H1 (cell line): ENCODE measurements around the gene OR52I1. TPM values are rescaled to one million over a fixed set of nuclear protein-coding genes. Genes with fewer than 3 reads are reported as not detected.

Experiments used
- CTCF ChIA-PET: fragments of 300-600 bp; sonication (Branson Sonifier 250); formaldehyde crosslinking; loops from one replicate; lab custom pipeline; 2021; ENCODE audit not compliant: partially characterized antibody; lab: Charles Lee
- POLR2A ChIA-PET: fragments of 300-600 bp; sonication (Branson Sonifier 250); formaldehyde crosslinking; loops from one replicate; lab custom pipeline; 2021; ENCODE audit warnings: inconsistent platforms; ENCODE audit not compliant: partially characterized antibody; lab: Charles Lee
- DNase-seq, 2 experiments: peaks; one replicate each; pipeline versions ENCODE4 v3.0.0 to v3.0.0-alpha.2; 2010 to 2022; ENCODE audit warnings: low spot score in 2 of 2, low read depth in 1 of 2, mixed read lengths in 1 of 2
- FAIRE-seq: peaks from 2 replicates; lab custom pipeline; 2011; peaks lifted over from hg19 to GRCh38; lab: Jason Lieb, UNC
- H2AFZ ChIP-seq: 2 replicates; pipeline ENCODE4 v1.8.1; 2012; ENCODE audit warnings: low read length, inconsistent platforms
- H2AK5ac ChIP-seq: 2 replicates; pipeline ENCODE4 v1.6.1; 2013; ENCODE audit warnings: low read depth, low read length
- H2BK120ac ChIP-seq: replicated peaks from 2 replicates; pipeline ENCODE3; 2013; ENCODE audit warnings: low read depth, low read length, inconsistent platforms
- H2BK12ac ChIP-seq: 2 replicates; pipeline ENCODE4 v1.6.1; 2013; ENCODE audit warnings: low read depth, low read length
- H2BK15ac ChIP-seq: 2 replicates; pipeline ENCODE4 v1.6.1; 2013; ENCODE audit warnings: low read length
- H2BK20ac ChIP-seq: 2 replicates; pipeline ENCODE4 v1.6.1; 2013; ENCODE audit warnings: low read length
- H2BK5ac ChIP-seq: 2 replicates; pipeline ENCODE4 v1.6.1; 2013; ENCODE audit warnings: low read depth, low read length
- H3K14ac ChIP-seq: 2 replicates; pipeline ENCODE4 v1.6.1; 2013; ENCODE audit warnings: inconsistent platforms; ENCODE audit not compliant: insufficient read length
- H3K18ac ChIP-seq: 2 replicates; pipeline ENCODE4 v1.6.1; 2013; ENCODE audit warnings: low read length; ENCODE audit errors: extremely low read depth
- H3K23ac ChIP-seq: 2 replicates; pipeline ENCODE4 v1.6.1; 2013; ENCODE audit warnings: inconsistent platforms; ENCODE audit not compliant: insufficient read length
- H3K23me2 ChIP-seq: 2 replicates; pipeline ENCODE4 v1.6.1; 2013; ENCODE audit warnings: low read depth, low read length
- H3K27ac ChIP-seq: 2 replicates; pipeline ENCODE4 v1.6.1; 2011; ENCODE audit warnings: low read depth, low read length, inconsistent platforms
- H3K27me3 ChIP-seq, 4 experiments: replicated peaks in 1 of 4; 1 replicate in 1 of 4; 2 replicates in 3 of 4; pipeline versions ENCODE4 v1.6.1 to v1.8.1; 2011 to 2013; ENCODE audit warnings: low read length in 3 of 4, mild to moderate bottlenecking in 3 of 4, inconsistent platforms in 2 of 4, mixed read lengths in 2 of 4, moderate library complexity in 1 of 4; ENCODE audit not compliant: control insufficient read depth in 3 of 4, insufficient read depth in 3 of 4; ENCODE audit errors: extremely low read depth in 1 of 4
- H3K36me3 ChIP-seq, 4 experiments: 2 replicates each; pipeline versions ENCODE4 v1.6.1 to v1.8.1; 2011 to 2013; ENCODE audit warnings: mild to moderate bottlenecking in 4 of 4, low read length in 3 of 4, moderate library complexity in 2 of 4, control low read depth in 1 of 4, inconsistent platforms in 1 of 4; ENCODE audit not compliant: insufficient read depth in 4 of 4, control insufficient read depth in 2 of 4
- H3K4ac ChIP-seq: replicated peaks from 2 replicates; pipeline ENCODE3; 2013; ENCODE audit warnings: low read length, low read depth, mixed read lengths, inconsistent platforms; ENCODE audit not compliant: insufficient read length
- H3K4me1 ChIP-seq, 4 experiments: replicated peaks in 1 of 4; 1 replicate in 1 of 4; 2 replicates in 3 of 4; pipeline versions ENCODE4 v1.6.1 to v1.8.1; 2011 to 2013; ENCODE audit warnings: low read length in 3 of 4, inconsistent platforms in 2 of 4, mixed read lengths in 1 of 4; ENCODE audit not compliant: insufficient read depth in 4 of 4, control insufficient read depth in 3 of 4
- H3K4me2 ChIP-seq, 2 experiments: 2 replicates each; pipeline versions ENCODE4 v1.6.1 to v1.8.1; 2011 to 2013; ENCODE audit warnings: low read depth in 2 of 2, low read length in 2 of 2, control low read depth in 1 of 2, inconsistent platforms in 1 of 2, mild to moderate bottlenecking in 1 of 2; ENCODE audit not compliant: insufficient read depth in 1 of 2
- H3K4me3 ChIP-seq, 4 experiments: fragments of 200-600, 300-600 bp in 1 of 4; sonication (generic), shearing (Covaris generic), sonication (Bioruptor Twin) in 1 of 4; 2 replicates each; pipeline versions ENCODE4 v1.5.1 to v1.8.1; 2011 to 2016; ENCODE audit warnings: low read length in 4 of 4, low read depth in 3 of 4, control low read depth in 2 of 4, inconsistent platforms in 2 of 4, mild to moderate bottlenecking in 2 of 4, mixed read lengths in 1 of 4, moderate library complexity in 1 of 4; ENCODE audit not compliant: insufficient read depth in 2 of 4; ENCODE audit errors: extremely low read depth in 1 of 4
- H3K56ac ChIP-seq: replicated peaks from 2 replicates; pipeline ENCODE3; 2013; ENCODE audit warnings: low read depth, mild to moderate bottlenecking, mixed read lengths, low read length, inconsistent platforms; ENCODE audit not compliant: insufficient read length
- H3K79me1 ChIP-seq: 2 replicates; pipeline ENCODE4 v1.6.1; 2013; ENCODE audit warnings: low read depth, low read length, control low read depth
- H3K79me2 ChIP-seq, 2 experiments: 2 replicates each; pipeline versions ENCODE4 v1.6.1 to v1.8.1; 2012 to 2013; ENCODE audit warnings: low read length in 2 of 2, mild to moderate bottlenecking in 2 of 2, inconsistent platforms in 1 of 2; ENCODE audit not compliant: insufficient read depth in 2 of 2, control insufficient read depth in 1 of 2
- H3K9ac ChIP-seq, 4 experiments: replicated peaks in 1 of 4; 1 replicate in 1 of 4; 2 replicates in 3 of 4; pipeline versions ENCODE4 v1.6.1 to v1.8.1; 2011 to 2013; ENCODE audit warnings: low read depth in 3 of 4, low read length in 3 of 4, control low read depth in 2 of 4, mild to moderate bottlenecking in 2 of 4, moderate library complexity in 2 of 4, inconsistent platforms in 1 of 4; ENCODE audit errors: extremely low read depth in 1 of 4
- H3K9me3 ChIP-seq, 2 experiments: 2 replicates each; pipeline versions ENCODE4 v1.6.1 to v1.8.1; 2012 to 2013; ENCODE audit warnings: mild to moderate bottlenecking in 2 of 2, moderate library complexity in 2 of 2, control low read depth in 1 of 2, inconsistent platforms in 1 of 2, low read depth in 1 of 2, low read length in 1 of 2, mixed read lengths in 1 of 2; ENCODE audit not compliant: insufficient read depth in 2 of 2
- H4K20me1 ChIP-seq, 2 experiments: replicated peaks in 1 of 2; 2 replicates each; pipeline versions ENCODE3 to v1.8.1; 2011 to 2013; ENCODE audit warnings: inconsistent platforms in 2 of 2, low read length in 2 of 2, mild to moderate bottlenecking in 1 of 2; ENCODE audit not compliant: insufficient read depth in 2 of 2, control insufficient read depth in 1 of 2
- H4K5ac ChIP-seq: 2 replicates; pipeline ENCODE4 v1.6.1; 2013; ENCODE audit warnings: low read length, low read depth, mixed read lengths, inconsistent platforms; ENCODE audit not compliant: insufficient read length
- H4K8ac ChIP-seq: 2 replicates; pipeline ENCODE4 v1.8.0; 2013; ENCODE audit warnings: mild to moderate bottlenecking, moderate library complexity, low read length, inconsistent platforms; ENCODE audit not compliant: insufficient read depth; ENCODE audit errors: extremely low read depth
- H4K91ac ChIP-seq: replicated peaks from 2 replicates; pipeline ENCODE3; 2013; ENCODE audit warnings: low read length, mixed read lengths, inconsistent platforms; ENCODE audit not compliant: insufficient read length
- CHD1 ChIP-seq: IDR thresholded peaks from 2 replicates; pipeline ENCODE4 v1.6.1; 2012; ENCODE audit warnings: low read depth, low read length, improper control_type of control experiment
- EP300 ChIP-seq, 2 experiments: IDR thresholded peaks; 1 replicate in 1 of 2; 2 replicates in 1 of 2; pipeline ENCODE4 v1.6.1; 2011 to 2012; ENCODE audit warnings: low read depth in 2 of 2, low read length in 2 of 2, mild to moderate bottlenecking in 2 of 2, borderline replicate concordance in 1 of 2, inconsistent platforms in 1 of 2, moderate library complexity in 1 of 2
- FOSL1 ChIP-seq: IDR thresholded peaks from 2 replicates; pipeline ENCODE4 v1.6.1; 2011; ENCODE audit warnings: mild to moderate bottlenecking, low read depth, low read length, moderate library complexity; ENCODE audit not compliant: insufficient read depth
- SP1 ChIP-seq: IDR thresholded peaks from 2 replicates; pipeline ENCODE4 v1.6.1; 2011; ENCODE audit warnings: low read depth, low read length
- WGBS, 2 experiments: shearing (Covaris generic) in 1 of 2; methylation state at CpG; one replicate each; pipeline versions ENCODE4 v1.1.6 to v1.1.7; 2013 to 2015; ENCODE audit warnings: low lambda C conversion rate in 2 of 2, mixed read lengths in 2 of 2, inconsistent platforms in 1 of 2, low coverage in 1 of 2, missing lambda C conversion rate in 1 of 2; ENCODE audit not compliant: insufficient replicate concordance in 2 of 2, insufficient coverage in 1 of 2, insufficient read length in 1 of 2; ENCODE audit errors: extremely low coverage in 1 of 2, missing lambda C conversion rate in 1 of 2; 5-methylcytosine and 5-hydroxymethylcytosine counted together
- polyA plus RNA-seq, 7 experiments: library from polyadenylated mRNA; depleted of rRNA in 3 of 7; stranded (reverse) in 5 of 7; unstranded in 2 of 7; fragments of >200 nt in 5 of 7; fragments of 200-250 nt in 2 of 7; gene quantifications; 1 replicate in 5 of 7; 2 replicates in 1 of 7; 4 replicates in 1 of 7; pipeline versions ENCODE4 v1.2.1 to v1.2.3, GENCODE V29; 2011 to 2013; ENCODE audit warnings: missing spikeins in 2 of 7, mixed read lengths in 2 of 7
- total RNA-seq: library from RNA; stranded (reverse); fragmentation: NEBNext Ultra II Directional; extraction: Animal tissue kit (Norgen Biotek cat#: 25700); gene quantifications from 2 replicates; pipeline ENCODE4 v1.2.1, GENCODE V29; 2021

The OR52I1 gene
- total and polyA plus RNA-seq, 2 of the 8 experiments (the other 6 are each of a cell fraction or from before 2014, with no cell fraction given) = not detected

- Histone ChIP-seq H2BK20ac (no peak overlapping the region), H3K79me2 (no peaks in the 10 kb centered on the region), H3K4me1 (no peaks in the 10 kb centered on the region), H3K27me3 (peaks cover 0 to 7% (median 4%) of the 10 kb centered on the region in 4 experiments; a peak in 5 of 7 replicates), H4K5ac (no peak overlapping the region), H3K14ac (no peak overlapping the region), H2BK5ac (no peak overlapping the region), H3K23ac (no peak overlapping the region), H4K91ac (no peak overlapping the region), H3K4ac (no peak overlapping the region), H3K36me3 (no peaks in the 10 kb centered on the region), H2BK15ac (no peak overlapping the region), H3K27ac (no peak overlapping the region), H2AFZ (0 out of 2 replicates have a peak overlapping the region, but pooled peaks have one; percentile 91), H3K9ac (no peak overlapping the region), H3K79me1 (no peaks in the 10 kb centered on the region), H4K8ac (no peak overlapping the region), H2AK5ac (no peak overlapping the region), H3K9me3 (no peaks in the 10 kb centered on the region; a peak in 1 of 4 replicates), H3K4me2 (no peak overlapping the region), H2BK12ac (no peak overlapping the region), H3K4me3 (no peak overlapping the region), H3K56ac (no peak overlapping the region), H2BK120ac (no peak overlapping the region), H3K18ac (no peak overlapping the region), H4K20me1 (no peaks in the 10 kb centered on the region), H3K23me2 (no peaks in the 10 kb centered on the region)
- ChIA-PET CTCF (interaction anchor here (0.6 to 5.2 kb wide), 48 partner anchors 8 to 1743 kb away, joined by 3 to 83 read pairs (median 4); partner anchors contain the start of genes MMP26, OR51E1 and OR51G2), POLR2A (no interaction called here)
- DNase-seq (no peak), FAIRE-seq (no peak)
- 84% methylated on average over 2 of the region's 2 CpGs; no CpG with 5 or more reads in 1 of the 2 experiments for WGBS, 2 experiments
- no peak for TF ChIP-seq EP300 (IDR thresholded peaks at IDR 0.05; ENCODE audit: borderline replicate concordance in 1 of 2, low read depth in 2 of 2, low read length in 2 of 2)
- TF ChIP-seq SP1 = no peak
- TF ChIP-seq CHD1 = no peak
- no peak for TF ChIP-seq FOSL1
These were observed 42.3 kb downstream of the OR52I1 start for GRCh38 chr11:4636136-4636535.
